SU-DHL-6 (cell line): ENCODE results near the gene ZNF543.

Experiments used
- EZH2phosphoT487 ChIP-seq: fragments of 200-600 bp; sonication (generic), shearing (Covaris generic); conservative IDR thresholded peaks from 2 replicates; pipeline ENCODE4 v1.6.1; 2018; ENCODE audit warnings: mild to moderate bottlenecking, antibody characterized with exemption, low read length, moderate library complexity, mixed read lengths
- TF ChIP-seq, protein P1 (sequence below): fragments of 200-600 bp; sonication (generic); IDR thresholded peaks from one replicate; pipeline ENCODE4 v1.5.1; 2017; ENCODE audit warnings: antibody characterized with exemption, mild to moderate bottlenecking, low read length, moderate library complexity; ENCODE audit not compliant: insufficient read depth, poor library complexity, severe bottlenecking

DNA sequence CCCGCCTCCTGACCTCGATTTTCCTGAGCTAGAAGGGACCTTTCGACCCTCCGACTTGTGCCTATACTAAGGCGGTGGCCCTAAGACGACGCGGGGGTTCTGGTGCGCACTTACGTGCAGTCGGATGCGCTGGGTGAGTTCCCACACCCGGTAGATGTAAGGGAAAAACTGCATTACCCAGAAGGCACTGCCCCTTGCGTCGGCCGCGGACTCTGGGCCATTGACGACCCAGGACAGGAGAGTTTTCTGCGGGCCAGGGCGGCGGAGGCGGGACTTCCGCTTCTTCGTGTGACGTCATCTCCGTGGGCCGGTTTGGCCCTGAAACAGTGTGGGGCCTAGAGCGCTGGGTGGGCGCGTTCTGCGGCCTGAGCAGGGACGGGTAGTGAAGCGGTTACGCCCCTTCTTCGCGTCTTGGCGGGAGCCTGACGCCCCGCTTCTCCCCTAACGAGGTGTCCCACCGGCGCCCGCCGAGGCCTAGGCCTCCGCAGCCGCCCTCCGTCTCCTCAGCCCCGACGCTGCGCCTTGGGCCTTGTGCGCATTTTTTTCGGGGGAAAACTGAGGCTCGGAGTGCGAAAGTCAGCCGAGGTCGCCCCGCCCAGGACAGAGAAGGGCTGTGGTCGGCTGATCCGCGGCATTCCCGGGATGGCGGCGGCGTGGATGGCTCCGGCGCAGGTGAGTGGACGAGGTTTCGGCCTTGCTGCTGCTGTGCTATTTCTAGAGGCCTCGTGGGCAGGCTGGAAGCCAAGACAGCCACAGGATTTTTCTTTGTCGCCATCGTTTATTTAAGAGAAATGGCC, 39.9 kb upstream of the ZNF543 start, which contains the start of gene ZNF460:
- TF ChIP-seq, protein P1, sequence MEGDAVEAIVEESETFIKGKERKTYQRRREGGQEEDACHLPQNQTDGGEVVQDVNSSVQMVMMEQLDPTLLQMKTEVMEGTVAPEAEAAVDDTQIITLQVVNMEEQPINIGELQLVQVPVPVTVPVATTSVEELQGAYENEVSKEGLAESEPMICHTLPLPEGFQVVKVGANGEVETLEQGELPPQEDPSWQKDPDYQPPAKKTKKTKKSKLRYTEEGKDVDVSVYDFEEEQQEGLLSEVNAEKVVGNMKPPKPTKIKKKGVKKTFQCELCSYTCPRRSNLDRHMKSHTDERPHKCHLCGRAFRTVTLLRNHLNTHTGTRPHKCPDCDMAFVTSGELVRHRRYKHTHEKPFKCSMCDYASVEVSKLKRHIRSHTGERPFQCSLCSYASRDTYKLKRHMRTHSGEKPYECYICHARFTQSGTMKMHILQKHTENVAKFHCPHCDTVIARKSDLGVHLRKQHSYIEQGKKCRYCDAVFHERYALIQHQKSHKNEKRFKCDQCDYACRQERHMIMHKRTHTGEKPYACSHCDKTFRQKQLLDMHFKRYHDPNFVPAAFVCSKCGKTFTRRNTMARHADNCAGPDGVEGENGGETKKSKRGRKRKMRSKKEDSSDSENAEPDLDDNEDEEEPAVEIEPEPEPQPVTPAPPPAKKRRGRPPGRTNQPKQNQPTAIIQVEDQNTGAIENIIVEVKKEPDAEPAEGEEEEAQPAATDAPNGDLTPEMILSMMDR = no peak
- no peak for TF ChIP-seq EZH2phosphoT487
